Pancreas (tissue), 10 donors: ENCODE measurements around the gene ASAP2. TPM values are rescaled to one million over a fixed set of nuclear protein-coding genes. Genes with fewer than 3 reads are reported as not detected.
A peak's percentile ranks its signal among the peaks of the same experiment; 100 is the strongest.

Source experiments
- ATAC-seq, 4 donors: fragments of 200-7000 bp; cut with Tn5 transposase; one replicate each; pipeline versions ENCODE4 v1.8.0 to v1.9.1; 2020; ENCODE audit warnings: mild to moderate bottlenecking in 4 of 4, moderate library complexity in 4 of 4
- DNase-seq, 6 donors: peaks; one replicate each; pipeline ENCODE4 v3.0.0-alpha.2; 2020
- FAIRE-seq: peaks from 2 replicates; lab custom pipeline; 2012; peaks lifted over from hg19 to GRCh38; lab: Jason Lieb, UNC
- H3K27ac ChIP-seq, 4 donors: fragments of 200-600 bp; sonication (generic); 1 replicate in 3 of 4; 2 replicates in 1 of 4; pipeline versions ENCODE4 v1.5.0 to v1.8.0; 2020
- H3K27me3 ChIP-seq, 4 donors: fragments of 200-600 bp; one replicate each; pipeline ENCODE4 v1.8.0; 2021
- H3K36me3 ChIP-seq, 3 donors: fragments of 200-600 bp; sonication (generic) in 1 of 3; one replicate each; pipeline versions ENCODE4 v1.5.0 to v1.8.0; 2020 to 2021
- H3K4me1 ChIP-seq, 3 donors: fragments of 200-600 bp; one replicate each; pipeline ENCODE4 v1.8.0; 2021
- H3K4me3 ChIP-seq, 4 donors: fragments of 200-600 bp; sonication (generic) in 2 of 4; one replicate each; pipeline versions ENCODE4 v1.5.0 to v1.8.0; 2020 to 2021
- H3K9me3 ChIP-seq, 4 donors: fragments of 200-600 bp; one replicate each; pipeline ENCODE4 v1.8.0; 2021
- CTCF ChIP-seq, 4 donors: fragments of 200-600 bp; sonication (generic) in 3 of 4; IDR thresholded peaks; one replicate each; pipeline versions ENCODE4 v1.5.0 to v1.8.0; 2021; ENCODE audit warnings: antibody characterized with exemption in 4 of 4
- WGBS, 2 donors: extraction: QIAGEN DNeasy Blood & Tissue Kit; methylation state at CpG; one replicate each; pipeline ENCODE4 v1.1.7; 2013; 5-methylcytosine and 5-hydroxymethylcytosine counted together
- intact Hi-C, 3 donors: fragments of 100-400 bp; cut with DNase I; formaldehyde crosslinking; loops; one replicate each; pipeline versions ENCODE4 v1.11.1 to v1.14.2; 2022
- polyA plus RNA-seq, 2 donors: library from polyadenylated mRNA; stranded (reverse); fragments of 200-250 nt; gene quantifications; one replicate each; pipeline ENCODE4 v1.2.3, GENCODE V29; 2013
- total RNA-seq, 6 donors: library from RNA; stranded (reverse); fragmentation: NEBNext Ultra II Directional in 4 of 6; extraction: Animal tissue kit (Norgen Biotek cat#: 25700) in 4 of 6; gene quantifications; one replicate each; pipeline versions ENCODE4 v1.2.1 to v1.2.4, GENCODE V29; 2021 to 2023
- donor health status: healthy with polysubstance abuse.
- donor health status: DM: no; HTN: no; CAD: no; lungs with moderate emphysema.
- donor health status: DM: no; HTN: no; CAD: no.
- donor health status: control.
- donor health status: control.
- donor health status: Bipolar disorder and iron deficiency.
- donor health status: DM: yes; HTN: yes; CAD: no.
- donor health status: DM: no; HTN: no; CAD: no.
- donor health status: DM: no; HTN: no; CAD: no.
- donor health status: DM: yes; HTN: yes; CAD: no.

The ASAP2 gene
- total and polyA plus RNA-seq, 8 donors = 5.8 to 17.7 (median 7.3) TPM

GRCh38 chr2:9232166-9232479 lies 25.5 kb downstream of the ASAP2 start:
- no peaks in the 10 kb centered on the region for H3K27me3 ChIP-seq
- FAIRE-seq (no peak), ATAC-seq (no peak), DNase-seq (no peak)
- no peaks in the 10 kb centered on the region for H3K36me3 ChIP-seq
- TF ChIP-seq CTCF (IDR thresholded peaks at IDR 0.05) = no peak
- no peak overlapping the region for H3K4me3 ChIP-seq
- no peaks in the 10 kb centered on the region for H3K9me3 ChIP-seq
- H3K27ac ChIP-seq = no peak overlapping the region
- H3K4me1 ChIP-seq = peaks cover 2 to 29% (median 6%) of the 10 kb centered on the region in 3 donors
- intact Hi-C loops = no loop called here
- 92 to 95% methylated on average over 6 to 7 of the region's 7 CpGs for WGBS, 2 donors

GRCh38 chr2:9232886-9233285 lies 26.3 kb downstream of the ASAP2 start:
- TF ChIP-seq CTCF (IDR thresholded peaks at IDR 0.05) = no peak
- Histone ChIP-seq H3K27me3 (no peaks in the 10 kb centered on the region), H3K36me3 (no peaks in the 10 kb centered on the region), H3K9me3 (no peaks in the 10 kb centered on the region), H3K27ac (no peak overlapping the region), H3K4me3 (no peak overlapping the region), H3K4me1 (peaks cover 2 to 29% (median 6%) of the 10 kb centered on the region in 3 donors)
- no peak for ATAC-seq
- DNase-seq = no peak
- WGBS, 2 donors = 80 to 82% methylated on average over 7 of the region's 7 CpGs
- intact Hi-C loops = no loop called here
- no peak for FAIRE-seq

- Histone ChIP-seq H3K27me3 (no peaks in the 10 kb centered on the region), H3K27ac (peak overlapping the region in 2 of 4 donors; percentile 56 to 79), H3K9me3 (no peaks in the 10 kb centered on the region), H3K4me3 (no peak overlapping the region), H3K4me1 (peaks cover 2 to 29% (median 6%) of the 10 kb centered on the region in 3 donors), H3K36me3 (no peaks in the 10 kb centered on the region)
- peak in 1 of 6 donors; percentile 29 for DNase-seq
- no peak for TF ChIP-seq CTCF (IDR thresholded peaks at IDR 0.05)
- ATAC-seq = peak; percentile 23 to 73 (median 68)
- 75 to 78% methylated on average over 9 of the region's 9 CpGs for WGBS, 2 donors
- intact Hi-C loops = no loop called here
- no peak for FAIRE-seq
Observed at GRCh38 chr2:9234680-9235146, 28.1 kb downstream of the ASAP2 start.

- intact Hi-C loops = no loop called here
- ATAC-seq (peak in 1 of 4 donors; percentile 16), DNase-seq (no peak), FAIRE-seq (no peak)
- 78 to 82% methylated on average over 16 of the region's 16 CpGs for WGBS, 2 donors
- Histone ChIP-seq H3K4me3 (no peak overlapping the region), H3K27me3 (no peaks in the 10 kb centered on the region), H3K36me3 (no peaks in the 10 kb centered on the region), H3K4me1 (peaks cover 0 to 25% (median 6%) of the 10 kb centered on the region in 3 donors), H3K9me3 (no peaks in the 10 kb centered on the region), H3K27ac (peak overlapping the region in 2 of 4 donors; percentile 39 to 79)
- no peak for TF ChIP-seq CTCF (IDR thresholded peaks at IDR 0.05)
Observed at GRCh38 chr2:9235147-9236044, 28.8 kb downstream of the ASAP2 start.

- Histone ChIP-seq H3K36me3 (no peaks in the 10 kb centered on the region), H3K27me3 (no peaks in the 10 kb centered on the region), H3K27ac (peak overlapping the region in 1 of 4 donors; percentile 79), H3K9me3 (no peaks in the 10 kb centered on the region), H3K4me1 (peaks cover 0 to 19% (median 6%) of the 10 kb centered on the region in 3 donors), H3K4me3 (no peak overlapping the region)
- FAIRE-seq (no peak), DNase-seq (no peak), ATAC-seq (no peak)
- WGBS, 2 donors = 87 to 92% methylated on average over 7 of the region's 7 CpGs
- intact Hi-C loops = no loop called here
- TF ChIP-seq CTCF (IDR thresholded peaks at IDR 0.05) = no peak
Observed at GRCh38 chr2:9236045-9236344, 29.4 kb downstream of the ASAP2 start.
